ENCODE data around the gene C20orf141.

DNA sequence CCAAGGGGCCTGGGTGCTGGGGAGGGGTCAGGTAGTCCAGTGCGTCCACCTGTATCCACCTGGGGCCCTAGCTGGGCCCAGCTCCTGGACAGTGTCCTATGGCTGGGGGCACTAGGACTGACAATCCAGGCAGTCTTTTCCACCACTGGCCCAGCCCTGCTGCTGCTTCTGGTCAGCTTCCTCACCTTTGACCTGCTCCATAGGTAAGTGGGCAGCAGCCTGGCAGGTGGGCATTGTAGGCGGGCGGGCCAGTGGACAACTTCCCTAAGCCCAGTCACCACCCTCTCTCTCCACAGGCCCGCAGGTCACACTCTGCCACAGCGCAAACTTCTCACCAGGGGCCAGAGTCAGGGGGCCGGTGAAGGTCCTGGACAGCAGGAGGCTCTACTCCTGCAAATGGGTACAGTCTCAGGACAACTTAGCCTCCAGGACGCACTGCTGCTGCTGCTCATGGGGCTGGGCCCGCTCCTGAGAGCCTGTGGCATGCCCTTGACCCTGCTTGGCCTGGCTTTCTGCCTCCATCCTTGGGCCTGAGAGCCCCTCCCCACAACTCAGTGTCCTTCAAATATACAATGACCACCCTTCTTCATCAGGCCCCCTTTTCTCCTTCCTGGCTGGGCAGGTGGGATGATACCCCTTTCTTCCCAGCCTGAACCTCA is 584 bp downstream of the C20orf141 start:
- TF ChIP-seq, protein P1, sequence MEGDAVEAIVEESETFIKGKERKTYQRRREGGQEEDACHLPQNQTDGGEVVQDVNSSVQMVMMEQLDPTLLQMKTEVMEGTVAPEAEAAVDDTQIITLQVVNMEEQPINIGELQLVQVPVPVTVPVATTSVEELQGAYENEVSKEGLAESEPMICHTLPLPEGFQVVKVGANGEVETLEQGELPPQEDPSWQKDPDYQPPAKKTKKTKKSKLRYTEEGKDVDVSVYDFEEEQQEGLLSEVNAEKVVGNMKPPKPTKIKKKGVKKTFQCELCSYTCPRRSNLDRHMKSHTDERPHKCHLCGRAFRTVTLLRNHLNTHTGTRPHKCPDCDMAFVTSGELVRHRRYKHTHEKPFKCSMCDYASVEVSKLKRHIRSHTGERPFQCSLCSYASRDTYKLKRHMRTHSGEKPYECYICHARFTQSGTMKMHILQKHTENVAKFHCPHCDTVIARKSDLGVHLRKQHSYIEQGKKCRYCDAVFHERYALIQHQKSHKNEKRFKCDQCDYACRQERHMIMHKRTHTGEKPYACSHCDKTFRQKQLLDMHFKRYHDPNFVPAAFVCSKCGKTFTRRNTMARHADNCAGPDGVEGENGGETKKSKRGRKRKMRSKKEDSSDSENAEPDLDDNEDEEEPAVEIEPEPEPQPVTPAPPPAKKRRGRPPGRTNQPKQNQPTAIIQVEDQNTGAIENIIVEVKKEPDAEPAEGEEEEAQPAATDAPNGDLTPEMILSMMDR (IDR thresholded peaks at IDR 0.05) = no peak
- TF ChIP-seq POLR2A (IDR thresholded peaks at IDR 0.05) (no peak), POLR2AphosphoS5 (IDR thresholded peaks at IDR 0.05) (no peak)
